Activated B cell treated with CpG ODN at 0.5 μM for 24 hours (primary cell): ENCODE measurements around the gene ALAS2. TPM values are rescaled to one million over a fixed set of nuclear protein-coding genes. Genes with fewer than 3 reads are reported as not detected.
"Not testable (repeated sequence)": the region's sequence is repeated elsewhere in the genome, so short reads cannot be mapped to it uniquely, and the experiment has no call there.

ENCODE experiments used
- ATAC-seq: fragments of 200-7000 bp; cut with Tn5 transposase; one replicate; pipeline ENCODE4 v1.10.0; 2021; ENCODE audit warnings: low read depth, mild to moderate bottlenecking, moderate library complexity
- CTCF ChIA-PET: fragments of 350-600 bp; sonication (Branson Sonifier 250); formaldehyde crosslinking; loops from one replicate; lab custom pipeline; 2021; ENCODE audit warnings: antibody characterized with exemption; lab: Charles Lee
- POLR2A ChIA-PET: fragments of 350-600 bp; sonication (Branson Sonifier 250); formaldehyde crosslinking; loops from one replicate; lab custom pipeline; 2021; ENCODE audit warnings: antibody characterized with exemption; lab: Charles Lee
- DNase-seq: peaks from one replicate; pipeline ENCODE4 v3.0.0; 2022
- H3K27ac Mint-ChIP-seq: one replicate; pipeline ENCODE4 v1.8.0; 2020; ENCODE audit warnings: mixed read lengths
- H3K27me3 Mint-ChIP-seq: one replicate; pipeline ENCODE4 v1.8.0; 2021; ENCODE audit warnings: mixed read lengths
- H3K36me3 Mint-ChIP-seq: one replicate; pipeline ENCODE4 v1.8.0; 2021; ENCODE audit warnings: low read depth, mixed read lengths
- H3K4me1 Mint-ChIP-seq: one replicate; pipeline ENCODE4 v1.8.0; 2021; ENCODE audit warnings: mixed read lengths
- H3K4me3 Mint-ChIP-seq: one replicate; pipeline ENCODE4 v1.8.0; 2020; ENCODE audit warnings: mild to moderate bottlenecking, mixed read lengths
- H3K9me3 Mint-ChIP-seq: one replicate; pipeline ENCODE4 v1.8.0; 2020; ENCODE audit warnings: mixed read lengths
- CTCF ChIP-seq: fragments of 200-600 bp; IDR thresholded peaks from one replicate; pipeline ENCODE4 v1.8.0; 2022; ENCODE audit warnings: antibody characterized with exemption, mild to moderate bottlenecking
- intact Hi-C: fragments of 100-400 bp; cut with micrococcal nuclease; formaldehyde crosslinking; loops from one replicate; pipeline ENCODE4 v1.15.1; 2024
- total RNA-seq: library from RNA; stranded (reverse); gene quantifications from 2 replicates; pipeline ENCODE4 v1.2.3, GENCODE V29; 2022

Gene ALAS2
- 0.39 and 0.82 TPM in 2 replicates for total RNA-seq

GRCh38 chrX:55030271-55031205 lies at the start of gene ALAS2:
ALAS2 (minus strand) TSS chrX:55030977; CDS start chrX:55026000, 4,977 bp downstream.
- no peak for TF ChIP-seq CTCF
- POLR2A ChIA-PET = no interaction called here
- DNase-seq (no peak), ATAC-seq (no peak)
- Mint-ChIP-seq H3K27me3 (no peaks in the 10 kb centered on the region), H3K4me3 (no peak within 1 kb of the TSS), H3K27ac (no peak within 1 kb of the TSS), H3K9me3 (no peaks in the 10 kb centered on the region), H3K36me3 (no peaks in the 10 kb centered on the region), H3K4me1 (no peaks in the 10 kb centered on the region)
- intact Hi-C loops = no loop called here
- CTCF ChIA-PET = no interaction called here

- H3K4me3 Mint-ChIP-seq = no peak within 1 kb of the TSS
- ChIA-PET CTCF (no interaction called here), POLR2A (no interaction called here)
- DNase-seq = no peak
- H3K27me3 Mint-ChIP-seq = no peaks in the 10 kb centered on the region
- no peaks in the 10 kb centered on the region for H3K4me1 Mint-ChIP-seq
- H3K27ac Mint-ChIP-seq = no peak within 1 kb of the TSS
- intact Hi-C loops = no loop called here
- no peaks in the 10 kb centered on the region for H3K9me3 Mint-ChIP-seq
- TF ChIP-seq CTCF = no peak
- no peak for ATAC-seq
- H3K36me3 Mint-ChIP-seq = no peaks in the 10 kb centered on the region
Observed at GRCh38 chrX:55074851-55075467, 44.2 kb upstream of the ALAS2 start, which contains the start of gene PAGE2B. PAGE2B (plus strand) TSS chrX:55075030; CDS start chrX:55076042, 1,012 bp downstream.

GRCh38 chrX:55072286-55072685 lies 41.5 kb upstream of the ALAS2 start:
- ATAC-seq = no peak
- intact Hi-C loops = no loop called here
- H3K36me3 Mint-ChIP-seq = no peaks in the 10 kb centered on the region
- H3K4me3 Mint-ChIP-seq = no peak overlapping the region
- DNase-seq = no peak
- no peak overlapping the region for H3K27ac Mint-ChIP-seq
- H3K27me3 Mint-ChIP-seq = peaks cover 3% of the 10 kb centered on the region
- TF ChIP-seq CTCF = no peak
- CTCF ChIA-PET = no interaction called here
- POLR2A ChIA-PET = no interaction called here
- H3K9me3 Mint-ChIP-seq = no peaks in the 10 kb centered on the region
- no peaks in the 10 kb centered on the region for H3K4me1 Mint-ChIP-seq

- POLR2A ChIA-PET, H3K27me3 Mint-ChIP-seq, DNase-seq, intact Hi-C loops, H3K36me3 Mint-ChIP-seq, H3K27ac Mint-ChIP-seq, ATAC-seq, H3K4me1 Mint-ChIP-seq, H3K4me3 Mint-ChIP-seq, CTCF ChIA-PET, H3K9me3 Mint-ChIP-seq: not testable (repeated sequence)
Observed at GRCh38 chrX:55067180-55067579, 36.4 kb upstream of the ALAS2 start.

- TF ChIP-seq CTCF = peak; percentile 18
- Mint-ChIP-seq H3K4me1 (peaks cover 11% of the 10 kb centered on the region), H3K27ac (no peak overlapping the region), H3K9me3 (no peaks in the 10 kb centered on the region), H3K27me3 (no peaks in the 10 kb centered on the region), H3K4me3 (peak overlapping the region; percentile 68), H3K36me3 (no peaks in the 10 kb centered on the region)
- CTCF ChIA-PET = interaction anchor here (1.1 to 1.3 kb wide), 2 partner anchors 166 to 418 kb away, joined by 6 to 9 read pairs; no protein-coding TSS in a partner anchor
- intact Hi-C loops = loop anchor here (1.0 to 10.0 kb wide), 9 partner anchors 105 to 1223 kb away; partner anchors contain the start of gene RRAGB
- POLR2A ChIA-PET = interaction anchor here (0.8 to 1.3 kb wide), 2 partner anchors 58 to 418 kb away, joined by 3 to 5 read pairs; partner anchors contain the start of gene APEX2
- DNase-seq = no peak
- peak; percentile 54 for ATAC-seq
Observed at GRCh38 chrX:55057675-55058249, 27.0 kb upstream of the ALAS2 start.
